Measurements from ENCODE around the gene MAPK8IP1.
"Not testable (repeated sequence)": the region's sequence is repeated elsewhere in the genome, so short reads cannot be mapped to it uniquely, and the experiment has no call there.

The MAPK8IP1 gene

GRCh38 chr11:45890886-45891550 lies 5.6 kb downstream of the MAPK8IP1 start:
- DNase-seq, result no peak

- no peak for DNase-seq
Measured at GRCh38 chr11:45892856-45893255, 7.4 kb downstream of the MAPK8IP1 start.

- DNase-seq, result no peak
Measured at GRCh38 chr11:45894555-45895247, 9.2 kb downstream of the MAPK8IP1 start.

GRCh38 chr11:45895553-45896259 lies 10.3 kb downstream of the MAPK8IP1 start:
- DNase-seq, result no peak

- DNase-seq, result no peak
Measured at GRCh38 chr11:45896422-45896984, 11.1 kb downstream of the MAPK8IP1 start.

GRCh38 chr11:45897556-45897955 lies 12.1 kb downstream of the MAPK8IP1 start:
- DNase-seq, result no peak

- no peak for DNase-seq
Measured at GRCh38 chr11:45899086-45899447, 13.6 kb downstream of the MAPK8IP1 start.

- peak; percentile 56 for DNase-seq
Measured at GRCh38 chr11:45899448-45900174, 14.2 kb downstream of the MAPK8IP1 start.

GRCh38 chr11:45900175-45900800 lies 14.8 kb downstream of the MAPK8IP1 start:
- DNase-seq, result not testable (repeated sequence)

GRCh38 chr11:45900916-45901617 lies 15.6 kb downstream of the MAPK8IP1 start:
- DNase-seq, result no peak

GRCh38 chr11:45901626-45902025 lies 16.2 kb downstream of the MAPK8IP1 start:
- DNase-seq, result no peak

GRCh38 chr11:45902452-45903380 lies 17.3 kb downstream of the MAPK8IP1 start:
- DNase-seq, result no peak

GRCh38 chr11:45904309-45904915 lies 19.0 kb downstream of the MAPK8IP1 start:
- DNase-seq, result no peak

GRCh38 chr11:45905095-45905494 lies 19.6 kb downstream of the MAPK8IP1 start:
- no peak for DNase-seq

GRCh38 chr11:45905576-45905975 lies 20.1 kb downstream of the MAPK8IP1 start:
- not testable (repeated sequence) for DNase-seq

GRCh38 chr11:45906096-45906682 lies 20.7 kb downstream of the MAPK8IP1 start:
- no peak for DNase-seq

- DNase-seq, result no peak
Measured at GRCh38 chr11:45906965-45907611, 21.6 kb downstream of the MAPK8IP1 start, which contains the start of gene FREY1. FREY1 (minus strand) TSS chr11:45907271; CDS start chr11:45907245, 26 bp downstream.

- DNase-seq, result no peak
Measured at GRCh38 chr11:45907911-45908370, 22.5 kb downstream of the MAPK8IP1 start.
